ENCODE data around the gene ELP2. TPM values are rescaled to one million over a fixed set of nuclear protein-coding genes. Genes with fewer than 3 reads are reported as not detected.
"Not testable (repeated sequence)": the region's sequence is repeated elsewhere in the genome, so short reads cannot be mapped to it uniquely, and the experiment has no call there.

Gene ELP2
- 50.2 TPM for polyA plus RNA-seq (2013, experiment 1 of 2; ENCODE audit: insufficient read length)
- polyA plus RNA-seq (2013, experiment 2 of 2; ENCODE audit: insufficient read length): 63.7 TPM

GRCh38 chr18:36129300-36130038, at the start of gene ELP2, which contains the start of gene SLC39A6:
ELP2 (plus strand) TSS chr18:36129899; CDS start chr18:36129934, 35 bp downstream.
SLC39A6 (minus strand) TSS chr18:36129340; CDS start chr18:36127007, 2,333 bp downstream.
- peak; percentile 95 for DNase-seq

- not testable (repeated sequence) for DNase-seq
Observed at GRCh38 chr18:36081118-36081517, 48.6 kb upstream of the ELP2 start.

DNA sequence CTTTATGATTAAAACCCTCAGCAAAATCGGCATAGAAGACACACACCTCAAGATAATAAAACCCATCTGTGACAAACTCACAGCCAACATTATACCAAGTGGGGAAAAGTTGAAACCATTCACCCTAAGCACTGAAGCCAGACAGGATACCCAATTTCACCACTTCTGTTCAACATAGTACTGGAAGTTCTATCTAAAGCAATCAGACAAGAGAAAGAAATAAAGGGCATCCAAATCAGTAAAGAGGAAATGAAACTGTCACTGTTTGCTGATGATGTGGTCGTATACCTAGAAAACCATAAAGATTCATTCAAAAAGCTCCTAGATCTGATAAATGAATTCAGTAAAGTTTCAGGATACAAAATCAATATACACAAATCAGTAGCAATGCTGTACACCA, 46.0 kb upstream of the ELP2 start:
- DNase-seq: no peak

- no peak for DNase-seq
Observed at GRCh38 chr18:36085195-36085594, 44.5 kb upstream of the ELP2 start.

DNA sequence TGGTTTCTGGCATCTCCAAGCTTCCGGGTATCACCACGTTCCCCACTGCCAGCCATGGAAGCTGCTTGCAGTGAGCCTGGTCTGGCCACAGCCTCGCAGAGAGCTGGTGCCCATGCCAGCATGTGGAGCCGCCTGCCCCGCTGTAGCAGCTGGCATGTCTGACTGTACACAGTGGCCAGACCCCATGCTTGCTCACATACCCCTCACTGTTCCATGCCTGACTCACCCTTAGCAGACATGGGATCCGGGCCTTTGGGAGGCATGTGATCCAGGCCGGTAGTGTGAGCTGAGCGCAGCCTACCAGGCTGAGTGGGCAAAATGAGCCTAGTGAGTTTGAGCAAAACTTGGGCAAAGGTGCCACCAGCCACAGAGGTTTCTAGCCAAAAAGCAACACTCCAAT, 43.5 kb upstream of the ELP2 start:
- DNase-seq: no peak

GRCh38 chr18:36088256-36088655, 41.4 kb upstream of the ELP2 start:
- DNase-seq: no peak

DNA sequence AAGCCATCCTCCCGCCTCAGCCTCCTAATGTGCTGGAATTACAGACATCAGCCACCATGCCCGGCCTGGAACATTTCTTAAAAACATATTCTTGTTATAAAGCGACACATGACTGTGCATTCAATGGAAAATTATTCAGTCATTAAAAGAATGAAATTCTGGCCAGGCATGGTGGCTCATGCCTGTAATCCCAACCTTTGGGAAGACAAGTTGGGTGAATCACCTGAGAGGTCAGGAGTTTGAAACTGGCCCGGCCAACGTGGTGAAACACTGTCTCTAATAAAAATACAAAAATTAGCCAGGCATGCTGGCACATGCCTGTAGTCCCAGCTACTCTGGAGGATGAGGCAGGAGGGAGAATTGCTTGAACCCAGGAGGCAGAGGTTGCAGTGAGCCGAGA, 40.7 kb upstream of the ELP2 start:
- no peak for DNase-seq

DNA sequence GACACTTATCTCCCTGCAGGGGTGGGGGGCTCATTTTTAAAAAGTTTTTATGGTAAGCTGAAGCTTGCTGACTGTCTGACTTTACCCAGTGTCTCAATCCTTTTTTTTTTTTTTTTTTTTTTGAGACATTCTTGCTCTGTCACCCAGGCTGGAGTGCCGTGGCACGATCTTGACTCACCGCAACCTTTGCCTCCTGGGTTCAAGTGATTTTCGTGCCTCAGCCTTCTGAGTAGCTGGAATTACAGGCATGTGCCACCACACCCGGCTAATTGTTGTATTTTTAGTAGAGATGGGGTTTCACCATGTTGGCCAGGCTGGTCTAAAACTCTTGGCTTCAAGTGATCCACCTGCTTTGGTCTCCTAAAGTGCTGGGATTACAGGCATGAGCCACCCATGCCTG, 37.6 kb upstream of the ELP2 start:
- not testable (repeated sequence) for DNase-seq

GRCh38 chr18:36094431-36094830, 35.3 kb upstream of the ELP2 start:
- DNase-seq: no peak

GRCh38 chr18:36095936-36096519, 33.7 kb upstream of the ELP2 start:
- peak; percentile 62 for DNase-seq

GRCh38 chr18:36096955-36097354, 32.7 kb upstream of the ELP2 start:
- no peak for DNase-seq

DNA sequence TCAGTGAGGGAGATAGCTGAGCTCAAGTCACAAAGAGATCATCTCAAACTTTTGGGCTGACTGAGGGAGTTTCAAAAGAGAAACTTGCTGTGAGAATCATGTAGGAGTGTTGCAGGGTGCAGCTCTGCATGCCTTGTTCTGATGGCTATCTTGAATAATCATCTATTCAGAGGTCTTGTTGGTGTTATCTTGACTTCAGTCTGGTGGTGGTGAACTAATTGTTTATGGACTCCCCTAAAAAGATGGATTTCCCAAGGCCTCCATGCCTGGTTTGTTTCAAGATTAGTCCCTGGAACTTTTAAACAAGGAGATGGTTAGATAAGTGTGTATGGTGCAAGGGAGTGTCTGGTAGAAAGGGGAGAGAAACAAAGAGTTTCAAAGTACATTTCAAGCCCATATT, 30.4 kb upstream of the ELP2 start:
- no peak for DNase-seq

DNA sequence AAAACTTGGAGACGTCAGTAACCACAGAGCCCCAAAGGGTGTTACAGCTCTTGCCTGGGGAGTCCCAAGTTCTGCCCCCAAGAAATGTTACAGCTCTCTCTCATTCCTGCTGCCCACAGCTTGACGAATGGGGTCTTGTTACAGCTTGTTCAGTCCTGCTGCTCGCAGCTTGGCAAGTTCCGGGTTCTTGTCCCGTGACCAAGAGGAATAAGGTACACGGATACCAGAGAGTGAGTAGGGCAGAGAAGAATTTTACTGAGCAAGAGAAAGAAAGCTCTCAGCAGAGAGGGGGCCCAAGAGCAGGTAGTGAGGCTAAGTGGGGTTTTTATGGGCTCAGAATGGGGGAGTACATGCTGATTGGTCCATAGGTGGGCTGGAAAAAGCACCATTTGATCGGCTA, 27.8 kb upstream of the ELP2 start:
- no peak for DNase-seq

DNA sequence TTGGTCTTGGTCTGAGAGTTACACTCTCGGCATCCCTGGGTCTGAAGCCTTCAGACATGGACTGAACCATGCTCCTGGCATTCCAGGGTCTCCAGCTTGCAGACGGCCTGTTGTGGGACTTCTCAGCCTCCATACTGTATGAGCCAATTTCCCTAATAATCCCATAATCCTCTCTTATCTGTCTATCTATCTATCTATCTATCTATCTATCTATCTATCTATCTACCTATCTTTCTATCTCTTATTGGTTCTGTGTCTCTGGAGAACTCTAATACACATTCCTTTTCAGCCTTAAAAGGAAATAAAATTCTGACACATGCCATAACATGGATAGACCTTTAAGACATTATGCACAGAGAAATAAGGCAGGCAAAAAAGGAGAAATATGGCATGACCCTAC, 24.9 kb upstream of the ELP2 start:
- no peak for DNase-seq

DNA sequence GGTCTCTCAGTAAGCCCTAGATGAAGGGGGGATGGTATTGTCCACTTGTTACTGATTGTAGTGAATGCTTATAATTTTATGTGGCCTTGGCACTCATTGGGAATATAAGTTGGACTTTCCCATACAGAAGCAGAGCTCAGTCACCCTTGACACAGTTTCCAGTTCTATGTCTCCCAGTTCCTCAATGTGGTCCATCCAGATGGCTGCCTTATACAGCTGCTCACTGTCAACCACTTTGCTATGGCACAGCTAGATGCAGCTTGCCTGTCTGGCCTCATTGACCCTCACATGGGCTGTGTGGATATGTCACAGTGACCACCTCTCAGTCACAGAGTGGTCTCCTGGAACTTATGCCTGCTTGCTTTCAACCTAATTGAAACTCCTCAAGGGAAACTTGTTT, 22.2 kb upstream of the ELP2 start:
- DNase-seq: no peak

DNA sequence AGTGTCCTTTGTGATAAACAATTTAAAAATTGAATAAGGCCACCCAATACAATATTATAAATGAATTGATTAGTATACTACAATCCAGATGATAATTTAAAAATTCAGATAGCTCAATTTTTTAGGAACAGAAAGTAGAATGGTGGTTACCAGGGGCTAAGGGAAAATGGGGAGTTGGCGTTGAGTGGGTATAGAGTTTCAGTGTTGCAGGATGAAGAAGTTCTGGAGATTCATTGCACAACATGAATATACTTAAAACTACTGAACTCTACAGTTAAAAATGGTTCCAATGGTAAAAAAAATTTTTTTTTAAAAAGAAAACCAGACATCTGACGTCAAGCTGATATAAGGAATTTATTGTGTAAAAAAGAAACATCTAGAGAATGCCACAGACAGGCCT, 21.5 kb upstream of the ELP2 start:
- DNase-seq: no peak

DNA sequence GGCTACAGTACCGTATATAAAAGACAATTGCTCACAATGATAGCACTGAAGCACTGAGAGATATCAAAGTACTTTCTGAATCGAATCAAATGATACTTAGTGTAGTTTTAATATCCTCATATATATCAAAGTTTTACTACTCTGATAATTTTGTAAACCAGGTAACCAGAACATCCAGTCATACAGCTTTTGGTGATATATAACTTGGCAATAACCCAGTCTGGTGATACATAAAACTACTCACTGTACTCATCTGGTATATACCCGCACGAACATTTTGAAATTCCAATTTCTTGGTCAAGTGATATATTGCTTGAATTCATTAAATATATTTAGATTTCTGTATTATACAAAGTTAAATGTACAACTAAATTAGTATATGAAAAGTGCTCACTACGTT, 21.1 kb upstream of the ELP2 start:
- no peak for DNase-seq

DNA sequence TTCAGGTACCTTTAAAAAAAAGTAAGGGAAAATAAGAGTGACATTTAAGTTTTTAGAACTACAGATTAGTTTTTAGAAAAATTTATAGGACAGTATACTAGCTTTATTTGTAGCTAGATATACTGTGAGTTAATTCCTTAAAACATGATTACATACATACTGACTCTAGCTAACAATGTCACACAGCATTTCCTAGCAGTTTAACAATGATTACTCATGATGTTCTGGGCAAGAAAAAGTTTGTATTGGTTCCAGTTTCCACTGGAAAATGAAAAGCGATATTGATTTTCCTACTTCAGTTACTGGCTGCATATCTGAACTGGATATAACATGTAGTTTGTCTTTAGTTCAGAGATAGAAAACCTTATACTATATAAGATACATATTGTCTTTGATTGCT, 20.0 kb upstream of the ELP2 start:
- no peak for DNase-seq

GRCh38 chr18:36112302-36112701, 17.4 kb upstream of the ELP2 start:
- DNase-seq: no peak

DNA sequence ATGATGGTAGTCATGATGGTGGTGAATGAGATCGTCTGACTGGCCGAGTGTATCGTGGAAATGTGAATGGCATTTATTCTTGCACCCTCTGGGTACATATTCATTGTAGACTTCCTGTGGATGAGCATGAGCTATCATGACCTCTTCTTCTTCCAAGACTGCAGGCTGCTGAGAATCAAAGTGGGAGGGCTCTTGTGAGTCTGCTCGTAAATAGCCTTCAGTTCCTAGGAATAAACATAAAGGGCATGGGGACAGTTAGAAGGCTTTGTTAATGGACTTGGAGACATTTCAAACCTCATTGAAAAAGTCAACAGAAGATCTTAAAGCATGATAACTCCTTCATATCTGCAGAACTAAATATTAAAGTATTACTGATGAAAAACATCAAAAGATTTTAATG, 15.4 kb upstream of the ELP2 start:
- no peak for DNase-seq

GRCh38 chr18:36114738-36115137, 15.0 kb upstream of the ELP2 start:
- no peak for DNase-seq

- not testable (repeated sequence) for DNase-seq
Observed at GRCh38 chr18:36116771-36117170, 12.9 kb upstream of the ELP2 start.

DNA sequence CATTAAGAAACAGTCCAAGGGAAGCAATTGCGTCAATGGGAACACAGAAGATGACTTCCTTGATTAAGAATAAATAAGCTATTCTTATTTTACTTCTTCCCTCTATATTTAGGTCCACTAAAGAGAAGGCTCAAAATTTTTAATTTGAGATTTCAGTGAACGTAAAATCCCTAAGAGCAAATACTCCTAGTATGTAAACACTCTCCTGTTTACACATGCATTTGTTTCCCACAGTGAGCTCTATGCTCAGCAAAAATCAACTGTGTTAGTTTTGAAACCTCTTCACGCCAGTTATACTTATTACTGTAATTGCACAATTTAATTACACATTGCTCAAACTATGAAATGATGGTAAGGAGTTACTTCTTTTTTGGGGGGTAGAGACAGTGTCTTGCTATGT, 9.4 kb upstream of the ELP2 start:
- no peak for DNase-seq

- no peak for DNase-seq
Observed at GRCh38 chr18:36124841-36125240, 4.9 kb upstream of the ELP2 start.
